Left ventricle myocardium inferior (tissue), 1 donor: ENCODE data around the gene PACSIN3. TPM values are rescaled to one million over a fixed set of nuclear protein-coding genes. Genes with fewer than 3 reads are reported as not detected.

ENCODE experiments used
- DNase-seq: peaks from one replicate; pipeline ENCODE4 v3.0.0-alpha.2; 2020
- H3K27ac ChIP-seq: fragments of 200-600 bp; replicated peaks from 2 replicates; pipeline ENCODE4 v1.8.0; 2021
- H3K27me3 ChIP-seq: fragments of 200-600 bp; 2 replicates; pipeline ENCODE4 v1.8.0; 2021; ENCODE audit warnings: low read depth
- H3K36me3 ChIP-seq: fragments of 200-600 bp; 2 replicates; pipeline ENCODE4 v1.8.0; 2021
- H3K4me1 ChIP-seq: fragments of 200-600 bp; 2 replicates; pipeline ENCODE4 v1.8.0; 2021
- H3K4me3 ChIP-seq: fragments of 200-600 bp; 2 replicates; pipeline ENCODE4 v1.8.0; 2021; ENCODE audit warnings: mild to moderate bottlenecking, moderate library complexity
- H3K9me3 ChIP-seq: fragments of 200-600 bp; replicated peaks from 2 replicates; pipeline ENCODE4 v1.8.0; 2021
- CTCF ChIP-seq: fragments of 200-600 bp; IDR thresholded peaks from 2 replicates; pipeline ENCODE4 v1.8.0; 2021; ENCODE audit warnings: antibody characterized with exemption, mild to moderate bottlenecking, borderline replicate concordance
- intact Hi-C: fragments of 100-400 bp; cut with micrococcal nuclease; formaldehyde crosslinking; loops from one replicate; pipeline ENCODE4 v1.11.0; 2022
- total RNA-seq: library from RNA; stranded (reverse); fragmentation: NEBNext Ultra II Directional; extraction: Animal tissue kit (Norgen Biotek cat#: 25700); gene quantifications from one replicate; pipeline ENCODE4 v1.2.1, GENCODE V29; 2021
- donor health status: DM: no; HTN: yes; CAD: no; lungs with severe emphysema.

PACSIN3 gene
- total RNA-seq, 1 donor from 2014 or later: 198 TPM

GRCh38 chr11:47163193-47163592 is 23.0 kb downstream of the PACSIN3 start:
- no peaks in the 10 kb centered on the region for H3K27me3 ChIP-seq
- H3K27ac ChIP-seq: no peak overlapping the region
- intact Hi-C loops: no loop called here
- H3K36me3 ChIP-seq: peaks cover 44% of the 10 kb centered on the region
- TF ChIP-seq CTCF: no peak
- H3K9me3 ChIP-seq: no peaks in the 10 kb centered on the region
- H3K4me1 ChIP-seq: peaks cover 12% of the 10 kb centered on the region
- DNase-seq: no peak
- no peak overlapping the region for H3K4me3 ChIP-seq

DNA sequence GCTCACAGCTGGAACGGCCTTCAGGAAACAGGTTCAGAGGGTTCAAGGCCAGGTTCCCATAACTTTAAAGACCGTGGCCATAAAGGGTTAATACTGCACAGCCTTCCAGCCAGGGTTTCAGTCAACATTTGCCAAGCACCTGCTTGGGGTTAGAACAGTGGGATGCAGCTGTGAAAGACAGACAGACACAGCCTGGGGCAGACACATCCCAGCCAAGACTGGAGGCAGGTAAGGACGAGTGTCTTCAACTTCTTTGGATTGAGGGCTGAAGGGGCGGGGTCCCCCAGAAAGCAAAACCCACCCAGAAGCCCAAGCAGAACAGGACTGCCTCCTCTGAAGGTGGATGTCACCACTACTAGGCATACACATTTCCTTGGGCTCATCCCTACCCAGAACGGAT is 23.8 kb downstream of the PACSIN3 start:
- H3K9me3 ChIP-seq: no peaks in the 10 kb centered on the region
- no peak overlapping the region for H3K27ac ChIP-seq
- peaks cover 37% of the 10 kb centered on the region for H3K36me3 ChIP-seq
- peaks cover 12% of the 10 kb centered on the region for H3K4me1 ChIP-seq
- TF ChIP-seq CTCF: no peak
- intact Hi-C loops: no loop called here
- no peak for DNase-seq
- no peak overlapping the region for H3K4me3 ChIP-seq
- no peaks in the 10 kb centered on the region for H3K27me3 ChIP-seq

GRCh38 chr11:47161890-47162289 is 24.3 kb downstream of the PACSIN3 start:
- no peak overlapping the region for H3K27ac ChIP-seq
- H3K4me1 ChIP-seq: peaks cover 12% of the 10 kb centered on the region
- DNase-seq: no peak
- H3K36me3 ChIP-seq: peaks cover 31% of the 10 kb centered on the region
- H3K4me3 ChIP-seq: no peak overlapping the region
- no peaks in the 10 kb centered on the region for H3K9me3 ChIP-seq
- no peak for TF ChIP-seq CTCF
- no peaks in the 10 kb centered on the region for H3K27me3 ChIP-seq
- intact Hi-C loops: no loop called here

GRCh38 chr11:47161134-47161854 is 24.9 kb downstream of the PACSIN3 start:
- H3K4me3 ChIP-seq: no peak overlapping the region
- H3K27ac ChIP-seq: no peak overlapping the region
- no peak for DNase-seq
- H3K4me1 ChIP-seq: peaks cover 12% of the 10 kb centered on the region
- H3K27me3 ChIP-seq: no peaks in the 10 kb centered on the region
- H3K9me3 ChIP-seq: no peaks in the 10 kb centered on the region
- intact Hi-C loops: no loop called here
- peak; percentile 65 for TF ChIP-seq CTCF
- H3K36me3 ChIP-seq: peaks cover 25% of the 10 kb centered on the region

- TF ChIP-seq CTCF: no peak
- peaks cover 20% of the 10 kb centered on the region for H3K36me3 ChIP-seq
- DNase-seq: no peak
- H3K27me3 ChIP-seq: no peaks in the 10 kb centered on the region
- intact Hi-C loops: no loop called here
- no peak overlapping the region for H3K27ac ChIP-seq
- H3K4me3 ChIP-seq: no peak overlapping the region
- H3K4me1 ChIP-seq: peaks cover 12% of the 10 kb centered on the region
- H3K9me3 ChIP-seq: no peaks in the 10 kb centered on the region
Observed at GRCh38 chr11:47160753-47161133, 25.5 kb downstream of the PACSIN3 start.
